NCI-H524 (cell line): Measurements from ENCODE around the gene CELSR3.

Experiments
- DNase-seq, 2 experiments: peaks; one replicate each; lab custom pipeline; 2025; lab: John Stamatoyannopoulos, UW

CELSR3 gene

DNA sequence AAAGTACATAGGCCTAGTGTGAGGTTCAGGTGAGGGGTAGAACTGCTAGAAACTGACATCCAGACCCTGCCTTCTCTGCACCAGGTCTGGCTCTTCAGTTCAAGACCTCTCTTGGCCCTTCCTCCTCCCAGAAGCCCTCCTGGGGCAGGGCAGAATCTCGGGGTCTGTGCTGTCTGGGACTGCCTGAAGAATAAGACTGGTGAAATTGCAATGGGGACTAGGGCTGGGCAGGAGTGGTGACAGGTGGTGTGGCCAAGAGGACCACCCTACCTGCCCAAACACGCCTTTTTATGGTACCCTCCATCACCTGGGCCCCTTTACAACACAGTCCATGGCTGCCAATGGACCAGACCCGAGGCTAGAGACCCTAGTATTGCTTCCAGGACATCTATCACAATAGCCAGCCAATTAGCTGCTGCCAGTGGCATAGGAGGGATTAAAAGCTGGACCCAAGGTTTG is 24.6 kb upstream of the CELSR3 start:
- no peak for DNase-seq

DNA sequence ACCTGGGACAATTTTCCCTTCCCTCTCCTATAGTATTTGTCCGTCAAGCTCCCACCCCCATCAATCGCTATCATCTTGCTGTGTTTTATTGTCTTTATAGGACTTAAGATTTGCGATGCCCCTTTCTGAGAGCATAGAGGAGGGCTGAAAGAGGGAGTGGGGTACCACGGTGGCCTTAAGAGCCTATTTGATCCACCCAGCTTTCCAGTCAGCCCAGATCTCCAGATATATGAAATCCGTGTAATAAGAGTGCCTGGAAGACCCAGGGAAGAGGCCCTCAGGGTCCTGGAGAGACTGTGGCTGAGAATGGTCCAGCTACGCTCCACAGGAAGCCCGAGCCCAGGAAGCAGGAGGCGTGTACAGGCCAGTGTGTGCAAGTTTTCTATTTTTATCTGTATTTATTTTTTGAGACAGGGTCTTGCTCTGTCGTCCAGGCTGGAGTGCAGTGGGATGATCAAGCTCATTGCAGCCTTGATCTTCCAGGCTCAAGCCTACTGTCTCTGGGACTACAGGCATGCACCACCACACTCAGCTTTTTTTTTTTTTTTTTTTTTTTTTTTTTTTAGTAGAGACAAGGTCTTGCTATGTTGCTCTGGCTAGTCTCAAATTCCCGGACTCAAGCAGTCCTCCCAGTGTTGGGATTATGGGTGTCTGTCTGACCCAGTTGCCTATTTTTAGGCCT is 24.0 kb upstream of the CELSR3 start:
- DNase-seq, result no peak

DNA sequence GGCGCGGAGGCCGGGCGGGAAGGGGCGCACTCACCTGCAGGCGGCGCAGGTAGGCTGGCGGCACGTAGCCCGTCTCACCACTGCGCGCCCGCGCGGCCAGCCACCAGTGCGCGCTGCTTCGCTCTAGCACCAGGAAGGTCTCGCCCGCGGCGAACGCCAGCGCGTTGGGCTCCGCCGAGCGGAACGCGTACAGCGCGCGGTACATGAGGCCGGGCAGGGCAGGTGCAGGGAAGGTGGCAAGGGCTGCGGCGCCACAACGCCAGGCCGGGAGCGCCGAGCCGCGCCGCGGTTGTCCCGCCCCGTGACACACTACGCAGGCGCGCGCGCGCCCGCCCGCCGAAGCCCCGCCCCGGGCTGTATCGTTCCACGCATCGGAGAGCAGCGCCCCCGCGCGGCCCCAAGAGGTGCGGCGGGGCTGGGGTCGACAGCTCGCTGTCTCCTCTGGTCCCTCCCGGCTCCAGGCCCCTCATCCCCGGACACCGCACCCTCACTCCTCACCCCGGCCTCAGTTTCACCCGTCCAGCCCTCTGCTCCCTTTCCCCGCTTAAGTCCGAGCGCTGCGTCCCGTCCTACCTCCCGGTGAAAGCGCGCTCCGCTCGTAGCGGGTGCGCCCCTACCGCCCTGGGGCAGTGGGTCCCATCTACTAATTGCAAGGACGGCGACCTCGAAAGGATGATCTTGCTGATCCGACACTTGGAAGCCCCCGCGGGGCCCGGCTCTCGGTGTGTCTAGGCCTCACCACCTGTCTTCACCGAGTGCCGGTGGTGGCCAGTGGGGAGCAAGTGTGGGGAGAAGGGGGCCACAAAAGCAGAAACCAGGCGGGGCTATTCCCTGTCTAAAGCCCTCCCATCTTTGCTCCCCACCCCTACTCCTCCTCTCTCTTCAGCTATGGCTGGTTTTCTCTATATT is 23.2 kb upstream of the CELSR3 start, which contains the start of gene NCKIPSD:
TSS of gene NCKIPSD (minus strand) at position 313 of the 909 bp plus-strand sequence. CDS start at position 205, 108 bp downstream.
- DNase-seq, result peak; percentile 57 to 82

DNA sequence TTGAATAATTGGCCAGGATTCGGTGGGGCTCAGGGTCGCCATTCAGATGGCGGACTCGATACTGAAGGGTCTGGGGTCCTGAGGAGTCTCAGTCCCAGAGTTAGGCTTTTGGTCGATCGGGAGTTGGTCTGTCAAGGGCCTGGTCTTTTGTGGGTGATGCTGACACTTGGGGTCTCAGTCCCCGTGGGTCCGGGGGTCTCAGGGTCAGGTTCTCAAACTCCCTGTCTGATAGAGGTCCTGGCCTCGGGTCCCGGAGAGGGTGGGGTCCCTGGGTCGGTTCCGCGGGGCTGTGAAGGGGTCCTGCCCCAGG is 22.6 kb upstream of the CELSR3 start:
- DNase-seq, result no peak

DNA sequence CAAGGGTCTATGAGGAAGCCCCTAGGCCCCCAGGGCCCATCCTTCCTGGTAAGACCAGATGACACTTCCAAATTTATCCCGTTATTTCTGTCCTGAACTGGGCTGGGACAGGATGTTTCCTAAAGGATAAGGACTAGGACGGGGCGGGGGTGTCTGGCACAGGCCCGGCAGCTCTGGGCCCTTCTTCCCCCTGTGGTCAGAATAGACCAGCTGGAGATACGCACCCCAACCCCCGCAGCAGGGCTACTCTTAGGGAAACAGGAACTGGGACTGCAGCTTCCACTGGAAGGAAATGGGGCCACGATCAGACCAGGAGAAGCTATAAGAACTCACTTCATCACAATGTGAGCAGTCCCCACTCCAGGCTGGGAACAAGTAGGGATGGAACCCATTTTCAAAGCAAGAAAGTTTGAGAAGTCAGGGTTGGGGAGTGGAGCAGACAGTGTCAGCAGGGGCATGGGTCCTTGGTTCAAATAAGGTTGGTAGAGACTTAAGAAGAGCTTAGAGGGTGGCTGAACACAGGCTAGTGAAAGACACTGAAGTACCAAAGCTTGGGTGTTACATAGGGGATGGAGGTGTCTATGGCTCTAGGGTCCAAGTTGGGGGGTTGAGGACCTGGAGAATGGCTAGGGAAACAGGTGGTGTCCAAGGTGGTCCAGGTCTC is 21.9 kb upstream of the CELSR3 start:
- DNase-seq, result no peak

DNA sequence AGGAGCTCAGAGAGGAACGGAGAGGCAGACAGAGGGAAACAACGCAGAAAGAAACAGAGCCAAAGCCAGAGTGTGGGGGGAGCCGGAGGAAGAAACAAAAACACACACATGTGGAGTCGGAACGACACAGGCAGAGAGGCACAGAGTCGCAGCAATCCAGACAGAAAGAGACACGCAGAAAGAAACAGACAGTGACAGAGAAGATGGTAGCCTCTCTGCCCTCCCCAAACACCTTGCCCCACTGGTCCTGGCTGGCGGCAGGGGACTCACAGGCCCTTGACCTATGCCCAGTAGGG is 21.3 kb upstream of the CELSR3 start:
- DNase-seq, result no peak

DNA sequence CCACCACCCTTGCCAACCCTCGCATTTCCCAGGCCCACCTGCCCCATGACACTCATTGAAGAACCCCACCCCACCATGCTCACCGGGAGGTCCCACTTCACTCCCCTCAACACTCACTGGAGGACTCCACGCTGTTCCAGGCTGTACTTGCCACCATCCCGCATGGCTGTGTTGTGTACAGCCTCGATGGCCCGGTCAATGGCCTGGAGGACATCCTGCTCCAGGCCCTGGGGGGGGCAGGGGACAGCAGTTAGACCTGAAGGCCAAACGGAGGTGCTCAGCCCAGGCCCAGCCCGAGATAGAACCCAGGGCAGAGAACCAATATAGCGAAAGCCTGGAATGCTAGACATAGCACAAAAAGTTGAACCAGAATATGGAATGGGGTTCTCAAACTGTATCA is 20.1 kb upstream of the CELSR3 start:
- DNase-seq, result no peak

DNA sequence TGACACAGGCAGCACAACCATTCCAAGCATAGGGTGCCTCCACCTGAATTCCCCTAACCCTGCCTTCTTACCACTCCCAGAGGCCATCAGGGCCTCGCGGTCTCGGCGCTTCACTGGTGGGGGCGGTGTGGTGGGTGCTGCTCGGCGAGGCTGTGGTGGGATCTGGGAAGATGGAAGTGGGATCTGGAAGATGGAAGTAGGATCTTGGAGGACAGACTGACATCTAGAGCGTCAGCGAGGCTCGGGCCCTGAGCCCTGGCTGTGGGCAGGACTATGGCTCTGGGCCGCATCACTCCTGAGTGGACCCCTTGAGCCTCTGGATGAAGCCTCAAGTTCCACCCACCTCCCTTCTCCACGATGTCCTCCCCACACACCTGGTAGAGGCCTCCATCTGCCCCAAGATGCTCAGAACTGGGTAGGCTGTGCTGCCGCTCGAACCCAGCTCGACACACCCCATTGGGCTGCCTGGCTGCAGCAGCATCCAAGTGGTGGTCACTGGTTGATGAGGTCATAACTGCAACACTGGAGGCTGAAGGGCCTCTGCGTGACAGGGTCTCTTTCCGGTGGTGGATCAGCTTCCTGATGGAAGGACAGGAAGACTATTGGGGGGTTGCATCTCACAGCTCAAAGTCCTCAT is 19.4 kb upstream of the CELSR3 start:
- DNase-seq, result no peak

DNA sequence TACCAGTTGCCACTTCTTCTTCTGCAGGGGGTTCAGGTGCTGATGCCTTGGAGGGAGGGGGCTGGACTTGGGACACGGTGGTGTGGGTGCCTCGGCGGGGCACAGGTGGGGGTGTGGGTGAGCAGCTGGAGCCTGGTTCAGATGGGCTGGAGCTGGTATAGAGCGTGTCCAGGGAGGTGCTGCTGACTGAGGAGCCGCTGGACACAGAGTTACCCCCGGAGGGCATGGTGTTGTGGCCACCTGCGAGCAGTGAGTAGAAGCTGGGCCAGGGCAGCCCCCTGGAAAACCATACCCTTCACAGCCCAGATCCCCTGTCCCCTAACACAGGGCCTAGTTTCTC is 18.8 kb upstream of the CELSR3 start:
- DNase-seq, result no peak

DNA sequence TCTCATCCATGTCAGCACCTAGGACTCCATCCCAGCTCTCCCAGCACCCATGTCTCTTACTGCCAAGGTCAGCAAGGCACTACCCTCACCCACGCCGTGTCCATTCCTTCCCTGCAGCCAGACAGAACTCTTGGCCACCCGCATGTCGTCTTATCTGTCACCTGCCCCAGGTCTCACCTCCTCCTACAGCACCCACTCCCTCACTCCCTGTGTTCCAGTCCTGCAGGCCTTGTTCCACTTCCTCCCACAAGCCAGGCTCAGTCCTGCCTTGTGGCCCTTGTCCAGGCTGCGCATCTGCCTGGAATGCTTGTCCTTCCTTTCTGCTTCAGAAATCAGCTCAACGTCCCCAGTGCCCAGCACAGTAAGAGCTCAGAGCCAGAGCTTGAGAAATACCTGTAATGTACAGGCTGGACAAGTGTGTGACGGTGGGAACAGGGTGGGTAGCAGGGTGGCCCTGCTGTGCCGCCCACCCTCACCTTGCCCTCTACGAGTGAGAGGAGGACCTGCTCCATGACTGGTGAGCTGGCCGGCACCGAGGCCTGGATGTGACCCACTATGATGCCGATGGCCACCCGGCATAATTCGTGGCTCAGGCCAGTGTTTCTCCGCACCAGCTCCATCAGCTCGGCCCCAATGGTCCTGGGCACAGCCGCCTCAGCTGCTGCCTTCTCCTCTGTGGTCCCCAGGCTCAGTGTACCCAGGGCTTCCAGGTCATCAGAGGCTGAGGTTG is 18.3 kb upstream of the CELSR3 start:
- no peak for DNase-seq

DNA sequence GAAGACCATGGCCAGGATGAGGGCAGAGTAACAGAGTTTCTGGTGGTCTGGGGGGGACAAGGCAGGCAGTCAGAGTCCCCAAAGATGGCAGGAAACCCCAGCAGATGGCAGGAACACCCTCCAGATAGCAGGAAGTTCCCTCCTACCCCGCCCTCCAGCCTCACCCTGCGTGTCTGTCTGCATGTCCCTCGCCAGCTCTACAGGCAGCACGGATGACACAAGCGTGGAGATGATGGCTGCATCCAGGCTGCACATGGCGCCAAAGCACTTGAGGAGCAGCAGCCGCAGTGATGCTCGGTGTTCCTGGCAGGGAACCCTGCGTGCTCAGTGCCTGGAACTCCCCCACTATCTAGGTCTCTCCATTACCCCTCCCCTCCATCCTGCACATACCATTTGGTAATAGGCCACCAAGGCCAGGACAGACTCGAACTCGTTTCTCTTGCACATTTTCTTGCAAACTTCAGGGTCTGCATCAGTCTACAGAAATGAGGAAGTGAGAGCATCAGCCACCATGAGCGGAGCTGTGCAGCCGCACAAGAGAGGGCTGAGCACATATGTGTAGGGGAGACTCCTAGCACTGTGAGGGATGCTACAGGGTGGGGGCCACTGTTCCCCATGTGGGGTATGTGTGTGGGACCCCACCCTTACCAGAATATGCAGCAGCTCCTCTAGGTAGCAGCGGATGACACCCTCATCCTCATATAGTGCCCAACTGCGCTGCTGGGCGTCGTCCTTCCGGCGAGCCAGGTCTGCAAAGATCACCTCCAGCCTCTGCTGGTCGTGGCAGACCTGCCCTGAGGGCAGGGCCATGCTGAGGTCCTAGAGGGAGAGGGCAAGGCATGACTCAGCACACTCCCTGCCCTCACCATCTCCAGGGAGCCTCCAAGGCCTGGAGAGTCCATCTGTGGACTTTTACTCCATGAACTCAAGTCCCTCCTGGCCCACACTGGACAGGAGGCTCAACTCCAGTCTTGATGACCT is 17.0 kb upstream of the CELSR3 start:
- DNase-seq, result no peak

DNA sequence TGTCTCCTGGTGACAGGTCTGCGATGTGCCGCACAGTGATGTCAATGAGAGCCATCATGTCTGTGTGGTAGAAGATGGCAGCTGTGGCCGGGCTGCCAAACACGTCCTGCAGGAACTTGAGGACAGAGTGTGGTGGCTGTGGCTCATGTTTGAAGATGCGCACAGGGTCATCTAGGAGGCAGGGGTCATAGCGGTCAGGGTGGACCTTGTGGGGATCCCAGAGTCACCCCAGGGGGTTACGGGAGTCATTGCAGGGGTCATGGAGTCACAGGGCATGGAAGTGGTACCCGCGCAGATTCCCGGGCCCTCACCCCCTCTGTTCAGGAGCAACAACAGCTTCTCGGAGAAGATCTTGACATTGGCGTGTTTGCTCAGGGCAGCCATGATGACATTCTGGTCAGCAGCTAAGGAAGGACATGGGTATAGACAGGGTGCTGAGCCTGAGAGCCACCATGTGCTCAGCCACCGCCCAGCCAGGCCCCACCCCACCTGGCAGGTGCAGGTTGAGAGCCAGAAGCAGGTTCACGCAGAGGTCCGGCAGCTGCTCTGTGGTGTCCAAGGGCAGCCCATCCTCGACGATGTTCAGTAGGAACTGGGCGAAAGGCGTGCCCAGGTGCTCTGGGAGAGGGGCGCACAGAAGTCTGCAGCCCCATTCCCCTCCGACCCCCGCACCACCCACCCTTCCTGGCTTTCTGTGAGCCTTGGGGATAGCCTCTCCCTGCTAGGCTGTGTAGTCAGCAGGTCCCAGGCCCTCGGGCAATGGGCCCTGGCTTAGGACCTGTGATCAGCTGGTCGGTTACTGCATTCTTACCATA is 16.1 kb upstream of the CELSR3 start:
- no peak for DNase-seq

DNA sequence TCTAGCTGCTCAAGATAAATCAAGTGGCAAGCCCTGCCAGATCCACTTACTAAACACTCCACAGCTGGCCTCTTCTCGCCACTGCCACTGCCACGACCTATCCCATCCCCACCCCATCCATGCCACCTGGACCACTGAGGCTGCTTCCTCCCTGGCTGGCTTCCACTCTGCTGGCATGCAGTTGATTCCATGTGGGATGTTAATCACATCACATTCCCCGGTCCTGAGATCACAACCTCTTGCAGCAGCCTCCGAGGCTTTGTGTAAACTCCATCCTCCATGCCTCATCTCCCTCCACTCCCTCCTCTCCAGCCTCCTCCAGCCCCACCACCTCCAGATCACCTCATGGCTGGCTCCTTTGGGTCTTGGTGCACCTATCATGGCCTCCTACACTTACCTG is 15.4 kb upstream of the CELSR3 start:
- DNase-seq, result no peak

DNA sequence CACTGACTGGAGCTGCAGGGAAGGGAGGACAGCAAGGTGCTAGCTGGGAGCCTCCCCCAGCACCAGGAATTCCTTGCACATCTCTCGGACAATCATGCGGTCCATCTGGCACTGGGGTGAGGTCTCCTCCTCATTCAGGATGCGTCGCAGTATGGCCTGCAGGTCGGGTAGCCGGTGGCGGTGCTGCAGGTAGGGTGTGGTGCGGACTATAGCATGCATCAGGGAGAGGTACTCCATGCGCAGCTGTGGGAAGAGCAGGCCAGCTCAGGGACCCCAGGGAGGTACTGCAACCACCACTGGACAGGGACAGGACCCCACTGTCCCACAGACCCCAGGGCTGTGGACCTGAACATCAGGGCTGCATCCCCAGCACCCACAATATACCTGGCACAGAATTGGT is 11.8 kb upstream of the CELSR3 start:
- no peak for DNase-seq

DNA sequence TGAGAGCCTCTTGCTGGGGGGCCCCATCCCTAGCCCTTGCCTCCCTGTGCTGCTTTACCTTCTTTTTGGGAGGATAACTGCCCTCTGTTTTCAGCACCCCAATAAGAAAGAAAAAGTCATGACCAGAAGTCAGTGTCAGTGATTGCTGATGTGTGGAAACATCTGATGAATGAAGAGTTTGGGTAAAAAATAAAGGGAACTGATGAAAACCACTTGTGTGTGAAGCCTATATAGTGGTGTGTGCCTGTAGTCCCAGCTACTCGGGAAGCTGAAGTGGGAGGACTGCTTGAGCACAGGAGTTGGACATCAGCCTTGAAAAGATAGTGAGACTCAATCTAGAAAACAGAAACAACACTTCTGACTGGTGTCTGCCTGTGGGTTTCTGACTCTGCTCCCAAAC is 9.8 kb upstream of the CELSR3 start:
- no peak for DNase-seq

DNA sequence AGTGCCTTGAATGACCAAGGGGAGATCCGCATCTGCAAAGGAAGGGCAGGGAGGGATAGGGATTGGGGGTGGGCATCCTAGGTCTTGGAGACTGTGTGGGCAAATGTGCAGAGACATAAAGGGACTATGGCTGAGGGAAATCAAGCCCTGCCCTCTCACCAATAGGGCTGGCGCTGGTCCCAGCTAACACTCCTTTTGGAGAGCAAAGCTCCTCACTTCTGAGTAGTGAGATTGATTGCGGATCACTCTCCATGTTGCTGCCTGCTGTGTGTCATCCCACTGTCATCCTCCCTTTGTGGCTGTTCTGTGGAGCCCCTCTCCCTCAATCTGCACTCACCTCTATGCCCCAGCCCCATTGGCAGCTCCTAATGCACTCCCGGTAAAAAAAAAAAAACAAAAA is 2.2 kb upstream of the CELSR3 start:
- no peak for DNase-seq

DNA sequence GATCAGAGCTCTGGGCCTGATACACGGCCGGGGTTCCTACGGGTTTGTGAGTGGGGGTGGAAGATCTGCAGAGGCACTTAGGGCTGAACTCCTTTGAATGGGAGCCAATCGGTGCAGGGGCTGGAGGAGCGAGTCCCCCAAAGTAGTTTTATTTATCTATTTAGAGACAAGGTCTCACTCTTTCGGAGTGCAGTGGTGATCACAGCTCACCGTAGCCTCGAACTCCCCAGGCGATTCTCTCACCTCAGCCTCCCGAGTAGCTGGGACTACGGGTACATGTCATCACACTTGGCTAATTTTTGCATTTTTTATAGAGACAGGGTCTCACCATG is 1.6 kb upstream of the CELSR3 start:
- no peak for DNase-seq

DNA sequence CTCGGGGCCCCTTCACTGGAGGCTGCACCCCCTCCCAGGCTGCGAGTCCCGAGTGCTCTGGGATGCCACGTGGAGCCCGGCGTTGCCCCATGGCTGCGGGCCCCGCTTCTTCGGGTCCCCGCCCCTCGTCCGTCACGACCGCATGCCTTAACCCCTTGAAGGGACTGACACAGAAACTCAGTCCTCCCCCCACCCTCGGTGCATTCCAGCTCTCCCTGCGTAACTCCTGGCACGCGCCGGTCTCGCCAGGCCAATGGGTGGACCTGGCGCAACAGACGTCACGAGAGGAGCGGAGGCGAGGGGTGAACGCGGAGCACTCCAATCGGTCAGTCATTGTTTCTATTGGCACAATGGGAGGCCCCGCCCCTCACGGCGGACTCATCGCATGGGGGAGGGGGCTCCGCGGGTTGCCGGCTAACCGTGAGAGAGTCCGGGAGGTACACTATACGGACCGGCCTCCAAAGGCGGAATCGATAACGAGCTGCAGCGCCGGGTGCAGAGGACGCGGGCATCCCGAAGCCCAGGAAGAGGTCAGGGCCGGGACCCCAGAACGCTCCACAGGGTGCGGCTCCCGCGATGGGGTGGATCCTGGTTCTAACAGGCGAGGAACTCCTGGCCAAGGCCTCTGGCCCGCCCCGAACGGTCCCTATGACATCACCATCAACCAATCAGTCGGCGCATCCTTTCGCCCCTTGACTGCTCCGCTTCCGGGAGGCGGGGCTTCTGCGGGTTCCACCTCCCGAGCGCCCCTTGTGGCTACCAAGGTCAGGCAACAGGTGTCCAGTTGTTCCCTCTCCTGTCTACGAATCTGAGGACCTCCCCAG is 1.0 kb upstream of the CELSR3 start:
- peak; percentile 94 to 95 for DNase-seq

DNA sequence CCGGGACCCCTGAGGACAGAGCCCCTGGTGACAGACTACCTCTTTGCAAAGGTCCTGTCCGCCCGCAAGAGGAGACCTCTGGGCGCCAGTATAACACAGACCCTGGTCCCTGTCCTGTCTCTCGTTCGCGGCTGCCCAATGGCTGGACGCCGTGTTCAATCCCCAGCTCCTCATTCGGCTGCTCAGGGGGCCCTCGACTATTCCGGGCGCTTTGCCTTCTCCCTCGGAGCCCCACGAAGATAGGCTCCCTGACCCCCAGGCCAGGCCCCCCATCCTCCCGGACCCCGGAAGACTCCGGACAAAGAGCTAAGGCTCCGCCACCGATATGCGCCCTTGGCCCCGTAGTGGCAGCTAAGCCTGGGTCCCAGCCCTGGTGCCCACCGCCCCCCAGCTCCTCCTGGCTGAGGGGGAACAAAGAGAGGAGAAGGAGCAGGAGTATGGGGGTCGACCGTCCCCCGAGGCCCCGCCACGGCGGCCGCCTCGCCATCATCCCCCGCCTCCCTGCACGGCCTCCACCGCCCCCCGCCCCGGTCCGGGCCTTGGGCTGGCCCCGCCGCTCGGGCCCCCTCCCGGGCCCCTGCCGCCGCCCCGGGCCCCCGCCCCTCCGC is 437 bp downstream of the CELSR3 start:
- no peak for DNase-seq
